WTC11 (cell line): ENCODE data around the gene MAPK8IP2. TPM values are rescaled to one million over a fixed set of nuclear protein-coding genes. Genes with fewer than 3 reads are reported as not detected.

ENCODE experiments used
- ATAC-seq: fragments of 200-7000 bp; cut with Tn5 transposase; 2 replicates; pipeline ENCODE4 v1.10.0; 2021; ENCODE audit warnings: mild to moderate bottlenecking, moderate library complexity
- CTCF ChIA-PET: fragments of 300-600 bp; sonication (Branson Sonifier 250); formaldehyde crosslinking; loops from one replicate; lab custom pipeline; 2021; ENCODE audit warnings: antibody characterized with exemption; lab: Charles Lee
- POLR2A ChIA-PET: fragments of 350-600 bp; sonication (Branson Sonifier 250); formaldehyde crosslinking; loops from one replicate; lab custom pipeline; 2021; ENCODE audit warnings: antibody characterized with exemption; lab: Charles Lee
- DNase-seq: peaks from one replicate; pipeline ENCODE4 v3.0.0; 2021; ENCODE audit warnings: low spot score
- H3K27ac Mint-ChIP-seq: 2 replicates; pipeline ENCODE4 v1.8.0; 2021; ENCODE audit warnings: mixed read lengths
- H3K27me3 Mint-ChIP-seq: 2 replicates; pipeline ENCODE4 v1.8.0; 2021; ENCODE audit warnings: low read depth, mild to moderate bottlenecking, moderate library complexity, mixed read lengths
- H3K36me3 Mint-ChIP-seq: 2 replicates; pipeline ENCODE4 v1.8.0; 2021; ENCODE audit warnings: mixed read lengths
- H3K4me1 Mint-ChIP-seq: 2 replicates; pipeline ENCODE4 v1.8.0; 2022; ENCODE audit warnings: mixed read lengths
- H3K4me3 Mint-ChIP-seq: 2 replicates; pipeline ENCODE4 v1.8.0; 2021; ENCODE audit warnings: mild to moderate bottlenecking, moderate library complexity, mixed read lengths
- H3K9me3 Mint-ChIP-seq: 2 replicates; pipeline ENCODE4 v1.8.0; 2021; ENCODE audit warnings: mixed read lengths
- ARID4B ChIP-seq: sonication (generic); formaldehyde crosslinking; IDR thresholded peaks from 2 replicates; pipeline ENCODE4 v1.8.0; 2023; ENCODE audit warnings: missing genetic modification reagents, mild to moderate bottlenecking, borderline replicate concordance
- ETV6 ChIP-seq: sonication (generic); formaldehyde crosslinking; IDR thresholded peaks from 2 replicates; pipeline ENCODE4 v1.8.1; 2022; ENCODE audit warnings: mild to moderate bottlenecking, missing genetic modification reagents
- GRHL2 ChIP-seq: fragments of 250-450 bp; sonication (Bioruptor Pico); IDR thresholded peaks from 2 replicates; pipeline ENCODE4 v1.8.0; 2022; ENCODE audit warnings: mild to moderate bottlenecking, moderate library complexity; ENCODE audit not compliant: insufficient replicate concordance, severe bottlenecking
- NFYB ChIP-seq: sonication (generic); formaldehyde crosslinking; conservative IDR thresholded peaks from 2 replicates; pipeline ENCODE4 v1.8.0; 2022; ENCODE audit warnings: low read depth, missing genetic modification reagents
- TEAD1 ChIP-seq: sonication (generic); formaldehyde crosslinking; IDR thresholded peaks from 2 replicates; pipeline ENCODE4 v1.8.0; 2022; ENCODE audit warnings: mild to moderate bottlenecking, missing genetic modification reagents
- TEAD4 ChIP-seq: sonication (generic); formaldehyde crosslinking; IDR thresholded peaks from 2 replicates; pipeline ENCODE4 v1.8.0; 2022; ENCODE audit warnings: mild to moderate bottlenecking, missing genetic modification reagents
- ZBTB21 ChIP-seq: sonication (generic); formaldehyde crosslinking; IDR thresholded peaks from 2 replicates; pipeline ENCODE4 v1.8.1; 2023; ENCODE audit warnings: mild to moderate bottlenecking, missing genetic modification reagents, borderline replicate concordance
- ZBTB43 ChIP-seq: sonication (generic); formaldehyde crosslinking; IDR thresholded peaks from 2 replicates; pipeline ENCODE4 v1.8.1; 2023; ENCODE audit warnings: mild to moderate bottlenecking, missing genetic modification reagents
- ZNF232 ChIP-seq: sonication (generic); formaldehyde crosslinking; IDR thresholded peaks from 2 replicates; pipeline ENCODE4 v1.8.0; 2022; ENCODE audit warnings: mild to moderate bottlenecking, missing genetic modification reagents
- ZNF317 ChIP-seq: sonication (generic); formaldehyde crosslinking; IDR thresholded peaks from 2 replicates; pipeline ENCODE4 v1.8.1; 2023; ENCODE audit warnings: low read depth, mild to moderate bottlenecking, moderate library complexity, missing genetic modification reagents, borderline replicate concordance
- total RNA-seq: library from RNA; stranded (reverse); gene quantifications from 3 replicates; pipeline ENCODE4 v1.2.3, GENCODE V29; 2021
- TF ChIP-seq, protein P1 (sequence below): sonication (generic); formaldehyde crosslinking; IDR thresholded peaks from 2 replicates; pipeline ENCODE4 v1.8.1; 2022; ENCODE audit warnings: low read depth, missing genetic modification reagents, borderline replicate concordance
- TF ChIP-seq, protein P2 (sequence below): sonication (generic); formaldehyde crosslinking; conservative IDR thresholded peaks from 2 replicates; pipeline ENCODE4 v1.8.1; 2022; ENCODE audit warnings: mild to moderate bottlenecking, missing genetic modification reagents
- TF ChIP-seq, protein P3 (sequence below): fragments of 250-450 bp; sonication (Bioruptor Pico); IDR thresholded peaks from 2 replicates; pipeline ENCODE4 v1.9.0; 2021; ENCODE audit warnings: mild to moderate bottlenecking
- TF ChIP-seq, protein P4 (sequence below): sonication (generic); formaldehyde crosslinking; IDR thresholded peaks from 2 replicates; pipeline ENCODE4 v1.8.1; 2022; ENCODE audit warnings: mild to moderate bottlenecking, missing genetic modification reagents, moderate library complexity, borderline replicate concordance
- TF ChIP-seq, protein P5 (sequence below): fragments of 250-450 bp; sonication (Bioruptor Pico); IDR thresholded peaks from 2 replicates; pipeline ENCODE4 v1.8.0; 2021; ENCODE audit warnings: mild to moderate bottlenecking
- TF ChIP-seq, protein P6 (sequence below): fragments of 250-450 bp; sonication (Bioruptor Pico); IDR thresholded peaks from 2 replicates; pipeline ENCODE4 v2.1.2; 2022; ENCODE audit warnings: mild to moderate bottlenecking, moderate library complexity

MAPK8IP2 gene
- total RNA-seq, 1 experiment from 2014 or later = 4.9 TPM

DNA sequence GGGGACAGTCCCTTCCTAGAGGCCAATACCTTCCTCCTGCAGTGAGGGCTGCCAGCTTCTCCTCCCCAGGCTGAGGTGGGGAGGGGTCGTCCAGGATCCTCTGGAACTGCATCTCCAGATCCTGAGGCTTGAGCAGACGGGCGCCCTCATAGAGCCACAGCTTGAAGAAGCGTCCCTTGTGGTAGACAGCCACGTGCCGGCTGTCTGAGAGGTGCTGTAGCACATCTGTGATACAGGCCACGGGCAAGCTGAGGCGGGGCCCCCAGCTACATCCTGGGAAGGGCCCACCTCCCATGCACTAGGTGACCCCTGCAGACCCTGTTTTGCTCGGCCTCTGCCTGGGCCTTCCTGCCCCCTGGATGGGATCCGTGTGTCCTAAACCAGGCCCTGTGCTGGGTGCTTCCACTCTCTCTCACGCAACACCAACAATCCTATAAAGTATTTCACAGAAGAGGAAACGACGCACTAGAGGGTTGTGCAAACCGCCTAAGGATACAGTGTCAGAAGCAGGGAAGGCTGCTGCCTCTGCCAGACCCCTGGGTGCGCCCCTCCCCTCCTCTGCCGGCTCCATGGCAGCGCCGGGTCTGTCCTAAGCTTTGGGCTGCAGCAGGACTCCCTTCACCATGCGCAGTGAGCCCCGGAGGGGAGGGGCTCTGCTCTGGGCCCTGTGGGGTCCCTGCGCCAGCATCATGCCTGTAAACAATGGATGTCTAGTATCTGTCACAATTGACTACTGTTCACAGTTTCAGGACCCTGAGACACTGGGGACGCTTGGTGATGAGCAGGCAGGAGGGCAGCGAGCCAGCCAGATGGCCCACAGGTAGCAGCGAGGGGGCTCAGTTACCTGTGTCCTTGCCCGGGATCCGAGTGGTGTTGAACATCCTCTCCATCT lies 26.9 kb upstream of the MAPK8IP2 start:
- CTCF ChIA-PET = interaction anchor here (1.2 to 1.8 kb wide), 3 partner anchors 11 to 48 kb away, joined by 6 to 10 read pairs (median 7); partner anchors contain the start of genes SCO2 and SYCE3
- no peaks in the 10 kb centered on the region for H3K9me3 Mint-ChIP-seq
- ATAC-seq (no peak), DNase-seq (no peak)
- no peaks in the 10 kb centered on the region for H3K4me1 Mint-ChIP-seq
- POLR2A ChIA-PET = no interaction called here
- TF ChIP-seq TEAD4 = no peak
- TF ChIP-seq ZBTB43 (CRISPR knock-in tag) = no peak
- TF ChIP-seq, protein P1, sequence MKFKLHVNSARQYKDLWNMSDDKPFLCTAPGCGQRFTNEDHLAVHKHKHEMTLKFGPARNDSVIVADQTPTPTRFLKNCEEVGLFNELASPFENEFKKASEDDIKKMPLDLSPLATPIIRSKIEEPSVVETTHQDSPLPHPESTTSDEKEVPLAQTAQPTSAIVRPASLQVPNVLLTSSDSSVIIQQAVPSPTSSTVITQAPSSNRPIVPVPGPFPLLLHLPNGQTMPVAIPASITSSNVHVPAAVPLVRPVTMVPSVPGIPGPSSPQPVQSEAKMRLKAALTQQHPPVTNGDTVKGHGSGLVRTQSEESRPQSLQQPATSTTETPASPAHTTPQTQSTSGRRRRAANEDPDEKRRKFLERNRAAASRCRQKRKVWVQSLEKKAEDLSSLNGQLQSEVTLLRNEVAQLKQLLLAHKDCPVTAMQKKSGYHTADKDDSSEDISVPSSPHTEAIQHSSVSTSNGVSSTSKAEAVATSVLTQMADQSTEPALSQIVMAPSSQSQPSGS (CRISPR knock-in tag) = no peak
- TF ChIP-seq, protein P2, sequence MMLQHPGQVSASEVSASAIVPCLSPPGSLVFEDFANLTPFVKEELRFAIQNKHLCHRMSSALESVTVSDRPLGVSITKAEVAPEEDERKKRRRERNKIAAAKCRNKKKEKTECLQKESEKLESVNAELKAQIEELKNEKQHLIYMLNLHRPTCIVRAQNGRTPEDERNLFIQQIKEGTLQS = no peak
- no peak for TF ChIP-seq TEAD1 (CRISPR knock-in tag)
- no peak for TF ChIP-seq ZBTB21 (CRISPR knock-in tag)
- TF ChIP-seq ZNF232 = no peak
- no peak for TF ChIP-seq GRHL2 (CRISPR knock-in tag)
- TF ChIP-seq, protein P3, sequence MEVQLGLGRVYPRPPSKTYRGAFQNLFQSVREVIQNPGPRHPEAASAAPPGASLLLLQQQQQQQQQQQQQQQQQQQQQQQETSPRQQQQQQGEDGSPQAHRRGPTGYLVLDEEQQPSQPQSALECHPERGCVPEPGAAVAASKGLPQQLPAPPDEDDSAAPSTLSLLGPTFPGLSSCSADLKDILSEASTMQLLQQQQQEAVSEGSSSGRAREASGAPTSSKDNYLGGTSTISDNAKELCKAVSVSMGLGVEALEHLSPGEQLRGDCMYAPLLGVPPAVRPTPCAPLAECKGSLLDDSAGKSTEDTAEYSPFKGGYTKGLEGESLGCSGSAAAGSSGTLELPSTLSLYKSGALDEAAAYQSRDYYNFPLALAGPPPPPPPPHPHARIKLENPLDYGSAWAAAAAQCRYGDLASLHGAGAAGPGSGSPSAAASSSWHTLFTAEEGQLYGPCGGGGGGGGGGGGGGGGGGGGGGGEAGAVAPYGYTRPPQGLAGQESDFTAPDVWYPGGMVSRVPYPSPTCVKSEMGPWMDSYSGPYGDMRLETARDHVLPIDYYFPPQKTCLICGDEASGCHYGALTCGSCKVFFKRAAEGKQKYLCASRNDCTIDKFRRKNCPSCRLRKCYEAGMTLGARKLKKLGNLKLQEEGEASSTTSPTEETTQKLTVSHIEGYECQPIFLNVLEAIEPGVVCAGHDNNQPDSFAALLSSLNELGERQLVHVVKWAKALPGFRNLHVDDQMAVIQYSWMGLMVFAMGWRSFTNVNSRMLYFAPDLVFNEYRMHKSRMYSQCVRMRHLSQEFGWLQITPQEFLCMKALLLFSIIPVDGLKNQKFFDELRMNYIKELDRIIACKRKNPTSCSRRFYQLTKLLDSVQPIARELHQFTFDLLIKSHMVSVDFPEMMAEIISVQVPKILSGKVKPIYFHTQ (CRISPR knock-in tag) = no peak
- TF ChIP-seq, protein P4, sequence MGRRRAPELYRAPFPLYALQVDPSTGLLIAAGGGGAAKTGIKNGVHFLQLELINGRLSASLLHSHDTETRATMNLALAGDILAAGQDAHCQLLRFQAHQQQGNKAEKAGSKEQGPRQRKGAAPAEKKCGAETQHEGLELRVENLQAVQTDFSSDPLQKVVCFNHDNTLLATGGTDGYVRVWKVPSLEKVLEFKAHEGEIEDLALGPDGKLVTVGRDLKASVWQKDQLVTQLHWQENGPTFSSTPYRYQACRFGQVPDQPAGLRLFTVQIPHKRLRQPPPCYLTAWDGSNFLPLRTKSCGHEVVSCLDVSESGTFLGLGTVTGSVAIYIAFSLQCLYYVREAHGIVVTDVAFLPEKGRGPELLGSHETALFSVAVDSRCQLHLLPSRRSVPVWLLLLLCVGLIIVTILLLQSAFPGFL (CRISPR knock-in tag) = no peak
- TF ChIP-seq ZNF317 (CRISPR knock-in tag) = no peak
- TF ChIP-seq, protein P5, sequence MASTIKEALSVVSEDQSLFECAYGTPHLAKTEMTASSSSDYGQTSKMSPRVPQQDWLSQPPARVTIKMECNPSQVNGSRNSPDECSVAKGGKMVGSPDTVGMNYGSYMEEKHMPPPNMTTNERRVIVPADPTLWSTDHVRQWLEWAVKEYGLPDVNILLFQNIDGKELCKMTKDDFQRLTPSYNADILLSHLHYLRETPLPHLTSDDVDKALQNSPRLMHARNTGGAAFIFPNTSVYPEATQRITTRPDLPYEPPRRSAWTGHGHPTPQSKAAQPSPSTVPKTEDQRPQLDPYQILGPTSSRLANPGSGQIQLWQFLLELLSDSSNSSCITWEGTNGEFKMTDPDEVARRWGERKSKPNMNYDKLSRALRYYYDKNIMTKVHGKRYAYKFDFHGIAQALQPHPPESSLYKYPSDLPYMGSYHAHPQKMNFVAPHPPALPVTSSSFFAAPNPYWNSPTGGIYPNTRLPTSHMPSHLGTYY = no peak
- no peak for TF ChIP-seq ARID4B
- no peak for TF ChIP-seq NFYB
- TF ChIP-seq, protein P6, sequence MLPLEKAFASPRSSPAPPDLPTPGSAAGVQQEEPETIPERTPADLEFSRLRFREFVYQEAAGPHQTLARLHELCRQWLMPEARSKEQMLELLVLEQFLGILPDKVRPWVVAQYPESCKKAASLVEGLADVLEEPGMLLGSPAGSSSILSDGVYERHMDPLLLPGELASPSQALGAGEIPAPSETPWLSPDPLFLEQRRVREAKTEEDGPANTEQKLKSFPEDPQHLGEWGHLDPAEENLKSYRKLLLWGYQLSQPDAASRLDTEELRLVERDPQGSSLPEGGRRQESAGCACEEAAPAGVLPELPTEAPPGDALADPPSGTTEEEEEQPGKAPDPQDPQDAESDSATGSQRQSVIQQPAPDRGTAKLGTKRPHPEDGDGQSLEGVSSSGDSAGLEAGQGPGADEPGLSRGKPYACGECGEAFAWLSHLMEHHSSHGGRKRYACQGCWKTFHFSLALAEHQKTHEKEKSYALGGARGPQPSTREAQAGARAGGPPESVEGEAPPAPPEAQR = no peak
- TF ChIP-seq ETV6 (CRISPR knock-in tag) = no peak
- H3K27ac Mint-ChIP-seq = no peak overlapping the region
- H3K36me3 Mint-ChIP-seq = peaks cover 28% of the 10 kb centered on the region
- H3K4me3 Mint-ChIP-seq = no peak overlapping the region
- no peaks in the 10 kb centered on the region for H3K27me3 Mint-ChIP-seq
